Stimulated activated CD8-positive, alpha-beta memory T cell treated with anti-CD3 and anti-CD28 coated beads, Interleukin-2, amount 100 ng/mL, for 1 hour (primary cell): ENCODE data around the gene ZC3H18.

Experiments used
- DNase-seq, 2 donors: peaks; one replicate each; pipeline ENCODE4 v3.0.0-alpha.2; 2020; ENCODE audit warnings: low read depth in 2 of 2

Gene ZC3H18

DNA sequence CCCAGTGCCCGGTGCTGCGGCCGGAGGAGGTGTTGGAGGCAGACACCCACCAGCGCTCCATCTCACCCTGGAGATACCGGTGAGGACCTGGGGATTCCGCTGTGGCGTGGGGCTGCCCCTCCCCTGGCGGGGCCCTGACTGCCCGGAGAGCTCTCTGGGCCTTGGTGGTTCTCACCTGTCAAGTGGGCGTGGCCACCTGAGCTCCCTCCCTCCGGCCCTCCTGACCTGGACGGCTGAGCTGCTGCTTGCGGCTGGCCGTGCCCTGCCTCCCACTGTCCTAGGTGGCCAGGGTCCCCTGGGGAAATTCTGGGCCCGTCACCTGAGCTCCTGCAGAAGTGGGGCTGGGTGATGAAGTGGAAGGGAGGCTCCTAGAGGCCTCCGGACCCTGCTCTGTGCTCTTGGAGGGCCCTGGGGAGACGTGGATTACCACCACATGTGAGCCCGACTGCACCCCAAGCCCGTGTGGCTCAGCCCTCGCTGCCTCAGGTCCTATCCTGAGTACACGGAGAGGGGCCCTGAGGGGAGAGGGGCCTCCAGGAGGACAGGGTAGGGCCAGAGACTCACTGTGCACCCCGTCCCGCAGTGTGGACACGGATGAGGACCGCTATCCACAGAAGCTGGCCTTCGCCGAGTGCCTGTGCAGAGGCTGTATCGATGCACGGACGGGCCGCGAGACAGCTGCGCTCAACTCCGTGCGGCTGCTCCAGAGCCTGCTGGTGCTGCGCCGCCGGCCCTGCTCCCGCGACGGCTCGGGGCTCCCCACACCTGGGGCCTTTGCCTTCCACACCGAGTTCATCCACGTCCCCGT, 69.2 kb downstream of the ZC3H18 start:
- no peak for DNase-seq

- no peak for DNase-seq
Measured at GRCh38 chr16:88640039-88640495, 69.9 kb downstream of the ZC3H18 start.

GRCh38 chr16:88640498-88641247, 70.5 kb downstream of the ZC3H18 start:
- DNase-seq: no peak

DNA sequence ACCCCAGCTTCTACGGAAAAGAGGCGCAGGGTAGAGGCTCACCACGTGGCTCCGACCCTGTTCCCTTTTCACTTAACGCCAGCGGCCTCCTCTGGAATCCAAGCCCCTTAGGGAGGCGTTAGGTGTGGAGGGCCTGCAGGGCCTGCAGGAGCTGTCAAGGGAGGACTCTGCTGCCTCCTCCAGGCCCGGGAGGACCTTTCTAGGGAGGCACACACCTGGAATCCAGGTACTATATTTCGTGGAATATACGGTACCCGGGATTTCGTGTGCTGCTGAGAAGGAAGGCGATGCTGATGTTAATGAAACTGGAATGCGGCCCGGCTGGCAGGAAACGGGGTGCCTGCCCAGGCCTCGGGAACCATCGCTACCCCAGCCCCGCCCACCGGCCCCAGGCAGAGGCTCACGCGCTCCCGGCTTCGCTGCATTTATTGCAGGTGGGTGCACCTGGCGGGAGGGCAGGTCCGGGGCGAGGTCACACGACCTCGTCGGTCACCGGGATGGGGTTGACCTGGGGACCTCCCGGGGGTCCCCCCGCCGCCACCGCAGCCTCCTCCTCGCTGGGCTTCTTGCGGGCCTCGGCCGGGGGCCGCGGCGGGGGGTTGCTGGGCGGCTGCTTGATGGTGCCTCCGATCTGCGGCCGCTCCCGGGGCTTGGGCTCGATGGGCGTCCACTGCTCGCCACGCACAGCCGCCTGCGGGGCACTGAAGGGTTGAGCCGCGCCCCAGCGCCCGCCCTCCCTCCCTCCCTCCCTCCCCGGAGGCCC, 72.9 kb downstream of the ZC3H18 start:
- DNase-seq: no peak

DNA sequence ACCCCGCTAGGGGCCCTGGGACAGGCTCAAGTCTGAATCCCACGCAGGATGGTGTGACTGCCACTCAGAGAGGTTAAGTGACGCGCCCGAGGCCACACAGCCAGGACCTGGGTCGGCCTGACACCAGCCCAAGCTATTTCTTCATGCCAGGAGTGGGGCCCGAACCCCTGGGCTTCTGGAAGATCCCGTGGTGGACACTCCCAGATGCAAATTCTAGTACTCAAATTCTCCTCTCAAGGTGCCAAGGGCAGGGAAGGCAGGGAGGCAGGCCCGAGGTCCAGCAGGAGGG, 73.4 kb downstream of the ZC3H18 start:
- DNase-seq: no peak

- DNase-seq: no peak
Measured at GRCh38 chr16:88645455-88645854, 75.3 kb downstream of the ZC3H18 start.

- no peak for DNase-seq
Measured at GRCh38 chr16:88645941-88646340, 75.7 kb downstream of the ZC3H18 start.

GRCh38 chr16:88646345-88647034, 76.3 kb downstream of the ZC3H18 start:
- DNase-seq: no peak

- no peak for DNase-seq
Measured at GRCh38 chr16:88647178-88648070, 77.2 kb downstream of the ZC3H18 start.

DNA sequence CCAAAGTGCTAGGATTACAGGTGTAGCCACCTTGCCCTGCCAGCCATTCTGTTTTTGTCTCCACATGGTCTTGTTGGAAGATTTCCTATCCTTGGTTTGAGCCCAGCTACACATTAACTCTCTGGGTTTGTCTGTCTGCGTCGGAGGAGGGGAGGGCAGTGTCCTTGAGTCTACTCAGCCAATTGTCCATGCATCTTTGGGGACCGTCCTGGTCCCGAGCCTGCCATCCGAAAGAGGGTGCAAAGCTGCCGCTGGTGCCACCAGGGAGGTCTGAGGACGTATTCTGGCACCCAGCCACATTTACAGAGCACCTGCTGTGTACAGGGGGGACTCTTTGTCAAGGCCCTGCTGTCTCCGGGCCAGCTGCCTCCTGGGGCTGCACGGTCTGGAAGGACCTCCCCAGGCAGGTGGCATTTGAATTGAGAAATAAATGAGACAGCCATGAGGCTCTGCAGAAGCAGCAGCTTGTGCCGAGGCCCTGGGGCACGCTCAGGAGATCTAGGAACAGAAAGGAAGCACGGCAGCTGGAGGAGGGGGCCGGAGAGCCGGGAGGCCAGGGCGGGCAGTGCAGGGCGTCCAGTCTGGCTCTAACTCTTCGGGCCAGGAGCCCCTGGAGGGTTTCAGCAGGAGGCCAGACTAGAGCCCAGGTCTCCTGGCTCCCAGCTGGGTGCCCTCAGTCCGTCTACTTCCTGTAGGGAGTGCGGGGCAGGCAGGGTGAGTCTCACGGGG, 79.2 kb downstream of the ZC3H18 start:
- no peak for DNase-seq

DNA sequence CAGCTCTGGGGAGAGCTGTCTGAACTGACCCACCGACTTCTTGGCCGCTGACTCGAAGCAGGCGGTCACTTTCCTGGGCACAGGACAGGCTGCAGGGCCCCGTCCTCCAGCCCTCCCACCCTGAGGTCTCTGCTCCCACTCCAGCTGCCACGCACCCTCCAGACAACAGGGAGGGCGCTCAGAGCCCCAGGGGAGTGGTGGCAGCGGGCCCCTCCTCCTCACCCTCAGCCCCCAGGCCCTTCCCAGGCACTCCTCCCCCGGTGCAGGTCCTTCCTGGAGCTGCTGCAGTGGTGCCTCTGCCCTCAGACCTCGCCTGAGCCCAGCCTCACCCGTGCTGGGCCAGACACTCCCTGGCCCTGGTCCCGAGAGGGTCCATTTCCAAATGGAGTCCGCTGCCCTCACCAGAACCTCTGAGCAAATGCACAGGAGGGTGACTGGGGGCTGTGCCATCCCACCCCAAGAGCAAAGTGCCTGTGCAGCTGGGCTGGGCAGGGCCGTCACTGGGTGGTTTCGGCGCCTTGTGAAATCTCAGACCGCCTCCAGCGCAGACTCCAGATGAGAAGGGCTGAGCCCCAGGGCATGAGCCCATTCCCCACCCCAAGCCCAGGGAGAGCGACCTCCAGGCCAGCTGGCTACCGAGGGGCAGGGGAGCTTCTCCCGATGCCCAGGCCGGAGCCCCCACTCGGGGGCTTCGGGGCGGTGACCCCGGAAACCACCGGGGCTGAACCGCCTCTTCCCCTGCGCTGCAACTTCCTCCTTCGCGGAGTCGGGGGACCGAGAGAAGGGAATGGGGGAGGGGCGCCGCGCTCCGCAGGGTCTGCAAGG, 79.9 kb downstream of the ZC3H18 start:
- no peak for DNase-seq

- DNase-seq: peak; percentile 67 to 71
Measured at GRCh38 chr16:88650749-88651275, 80.6 kb downstream of the ZC3H18 start, which contains the start of gene CYBA. Gene CYBA (minus strand): TSS chr16:88651053. CDS start chr16:88651013, 40 bp downstream.

DNA sequence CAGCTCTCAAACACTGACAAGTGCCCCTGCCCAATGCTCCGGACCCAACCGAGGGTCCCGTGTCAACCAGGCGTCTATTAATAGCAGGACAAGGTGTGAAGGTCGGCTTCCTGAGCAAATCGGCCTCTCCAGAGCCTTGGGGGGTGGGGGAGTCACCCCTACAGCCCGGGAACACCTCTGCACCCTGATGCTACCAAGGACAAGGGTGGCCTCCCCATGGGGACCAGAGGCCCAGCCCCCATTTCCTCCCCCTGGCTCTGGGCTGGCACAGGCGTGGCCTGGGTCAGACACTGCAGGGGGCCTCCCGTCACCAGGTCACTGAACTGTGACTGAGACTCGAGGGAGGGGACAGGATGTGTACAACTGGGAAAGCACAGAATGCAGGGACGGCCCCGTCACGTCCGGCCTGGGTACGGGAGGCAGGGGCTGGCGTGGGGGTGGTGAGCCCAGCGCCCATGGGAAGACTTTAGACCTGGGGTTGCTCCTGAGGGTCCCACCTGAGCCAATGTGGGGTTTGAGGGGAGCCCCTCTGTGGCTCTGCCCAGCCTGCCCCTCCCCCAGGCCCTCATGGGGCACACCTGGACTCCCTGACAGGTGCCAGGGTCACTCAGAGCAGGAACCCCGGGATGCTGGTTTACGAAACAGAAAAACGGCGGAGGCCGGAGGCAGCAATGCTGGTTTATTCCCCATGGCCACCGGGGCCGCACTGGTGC, 81.2 kb downstream of the ZC3H18 start:
- DNase-seq: peak; percentile 33 to 44

DNA sequence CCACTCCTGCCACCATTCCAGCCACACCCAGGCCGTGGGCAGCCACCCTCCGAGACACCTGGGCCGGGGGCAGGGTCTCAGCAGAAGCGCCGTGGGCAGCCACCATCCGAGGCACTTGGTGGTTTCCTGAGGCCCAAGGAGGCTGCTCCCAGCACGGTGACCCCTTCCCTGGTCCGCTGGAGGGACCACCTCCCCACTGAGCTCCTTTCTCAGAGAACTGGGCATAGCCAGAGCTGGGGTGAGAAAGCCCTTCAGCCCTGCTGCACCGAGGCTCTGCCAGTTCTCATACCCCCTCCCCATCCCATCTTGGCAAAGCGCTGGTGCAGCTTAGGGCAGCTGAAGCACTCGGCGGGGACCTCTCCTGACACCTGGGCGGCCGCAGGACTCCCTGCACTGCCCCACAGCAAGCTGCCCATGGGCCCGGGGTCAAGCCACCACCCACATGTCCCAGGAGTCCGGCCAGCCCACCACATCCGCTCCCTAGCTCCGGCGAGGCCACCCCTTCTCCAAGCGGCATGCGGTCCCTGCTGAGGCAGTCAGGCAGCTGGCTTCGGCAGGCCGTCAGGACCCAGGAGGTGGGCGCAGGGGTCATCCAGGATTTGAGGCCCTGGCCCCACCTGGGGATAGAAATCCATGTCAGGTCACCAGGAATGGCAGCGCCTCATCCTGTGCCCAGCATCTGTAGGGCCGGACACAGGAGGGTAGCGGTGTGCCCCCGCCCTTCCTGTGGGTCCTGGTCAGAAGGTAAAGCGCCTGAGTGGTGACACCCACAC, 82.0 kb downstream of the ZC3H18 start:
- DNase-seq: no peak

DNA sequence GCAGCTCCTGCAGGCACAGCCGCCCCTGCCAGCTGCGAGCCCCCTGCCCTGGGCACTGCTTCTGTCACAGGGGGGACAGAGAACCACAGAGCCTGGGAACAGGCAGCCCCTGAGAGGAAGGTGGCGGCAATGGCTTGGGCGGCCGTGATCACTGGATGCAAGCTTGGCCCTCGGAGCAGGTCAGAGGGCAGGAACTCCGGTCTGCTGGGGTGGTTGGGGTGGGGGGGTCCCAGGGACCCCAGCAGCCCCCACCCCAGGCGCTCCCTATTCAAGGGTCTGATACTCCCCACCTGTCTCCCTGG, 82.5 kb downstream of the ZC3H18 start:
- DNase-seq: no peak

- DNase-seq: no peak
Measured at GRCh38 chr16:88653101-88653500, 82.9 kb downstream of the ZC3H18 start.

DNA sequence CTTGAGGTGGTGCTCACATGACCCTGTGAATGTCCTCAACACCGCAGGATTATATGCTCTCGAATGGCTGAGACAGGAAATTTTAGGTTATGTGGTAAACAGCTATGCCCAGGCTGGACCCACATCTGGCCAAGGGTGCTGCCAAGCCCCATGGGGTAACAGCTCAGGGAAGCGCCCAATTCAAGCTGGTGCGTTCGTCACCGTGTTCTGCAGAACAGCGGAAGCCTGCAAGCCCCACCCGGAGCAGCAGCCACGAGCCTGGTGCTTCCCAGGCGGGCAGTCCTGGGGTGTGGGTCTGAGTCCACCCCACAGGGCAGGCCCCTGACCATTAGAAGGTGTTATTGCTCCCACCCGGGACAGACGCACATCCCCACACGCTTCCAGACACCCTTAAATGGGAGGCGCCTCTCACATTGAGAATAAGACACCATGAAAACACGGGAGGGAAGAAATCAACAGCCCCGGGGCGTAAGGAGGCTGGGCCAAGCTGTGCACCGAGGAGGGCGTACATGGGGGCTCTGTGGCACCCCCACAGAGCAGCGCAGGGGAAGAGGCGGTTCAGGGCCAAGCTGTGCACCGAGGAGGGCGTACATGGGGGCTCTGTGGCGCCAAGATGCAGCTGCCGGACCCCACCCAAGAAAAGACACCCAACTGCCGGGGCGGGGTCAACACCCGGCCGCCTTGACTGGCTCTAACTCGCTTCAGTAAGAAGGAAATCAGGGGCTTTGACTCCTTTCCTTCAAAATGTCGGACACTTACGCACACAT, 83.6 kb downstream of the ZC3H18 start:
- no peak for DNase-seq
